NB4 (cell line): Measurements from ENCODE around the gene CAMTA1.

ENCODE experiments used
- DNase-seq: peaks from one replicate; pipeline ENCODE4 v3.0.0; 2010; ENCODE audit warnings: low read depth
- H3K4me3 ChIP-seq: one replicate; pipeline ENCODE4 v1.5.1; 2011; ENCODE audit warnings: mild to moderate bottlenecking, low read depth, low read length, moderate library complexity
- MYC ChIP-seq: IDR thresholded peaks from 2 replicates; pipeline ENCODE4 v1.6.1; 2011; ENCODE audit warnings: low read depth, low read length
- POLR2A ChIP-seq: IDR thresholded peaks from 2 replicates; pipeline ENCODE4 v1.6.1; 2011; ENCODE audit warnings: mild to moderate bottlenecking; ENCODE audit not compliant: insufficient read length; ENCODE audit errors: extremely low read depth
- TF ChIP-seq, protein P1 (sequence below): IDR thresholded peaks from 2 replicates; pipeline ENCODE4 v1.6.1; 2011; ENCODE audit warnings: low read depth, low read length
- TF ChIP-seq, protein P2 (sequence below): IDR thresholded peaks from one replicate; pipeline ENCODE4 v1.5.1; 2012; ENCODE audit warnings: low read depth, low read length

Gene CAMTA1

DNA sequence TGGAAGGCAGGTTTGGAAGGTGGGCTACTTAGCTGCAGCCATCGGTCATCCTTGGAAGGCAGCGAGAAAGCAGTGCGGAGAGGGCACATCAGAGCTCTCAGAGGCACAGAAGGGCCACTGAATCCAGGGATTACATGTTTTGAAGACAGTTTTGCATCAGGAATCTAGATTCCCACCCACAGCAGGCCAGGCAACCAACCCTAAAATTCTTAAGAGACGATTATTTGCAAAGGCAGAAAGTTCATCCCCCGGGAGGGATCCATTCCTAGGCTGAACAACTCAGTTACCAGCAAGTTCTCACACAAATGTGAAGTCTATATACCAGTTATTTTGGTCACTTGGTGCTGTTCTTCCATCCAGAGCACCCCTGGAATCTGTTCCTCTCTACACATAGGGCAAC lies 528.6 kb downstream of the CAMTA1 start:
- no peak overlapping the region for H3K4me3 ChIP-seq
- TF ChIP-seq, protein P1, sequence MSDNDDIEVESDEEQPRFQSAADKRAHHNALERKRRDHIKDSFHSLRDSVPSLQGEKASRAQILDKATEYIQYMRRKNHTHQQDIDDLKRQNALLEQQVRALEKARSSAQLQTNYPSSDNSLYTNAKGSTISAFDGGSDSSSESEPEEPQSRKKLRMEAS: no peak
- TF ChIP-seq, protein P2, sequence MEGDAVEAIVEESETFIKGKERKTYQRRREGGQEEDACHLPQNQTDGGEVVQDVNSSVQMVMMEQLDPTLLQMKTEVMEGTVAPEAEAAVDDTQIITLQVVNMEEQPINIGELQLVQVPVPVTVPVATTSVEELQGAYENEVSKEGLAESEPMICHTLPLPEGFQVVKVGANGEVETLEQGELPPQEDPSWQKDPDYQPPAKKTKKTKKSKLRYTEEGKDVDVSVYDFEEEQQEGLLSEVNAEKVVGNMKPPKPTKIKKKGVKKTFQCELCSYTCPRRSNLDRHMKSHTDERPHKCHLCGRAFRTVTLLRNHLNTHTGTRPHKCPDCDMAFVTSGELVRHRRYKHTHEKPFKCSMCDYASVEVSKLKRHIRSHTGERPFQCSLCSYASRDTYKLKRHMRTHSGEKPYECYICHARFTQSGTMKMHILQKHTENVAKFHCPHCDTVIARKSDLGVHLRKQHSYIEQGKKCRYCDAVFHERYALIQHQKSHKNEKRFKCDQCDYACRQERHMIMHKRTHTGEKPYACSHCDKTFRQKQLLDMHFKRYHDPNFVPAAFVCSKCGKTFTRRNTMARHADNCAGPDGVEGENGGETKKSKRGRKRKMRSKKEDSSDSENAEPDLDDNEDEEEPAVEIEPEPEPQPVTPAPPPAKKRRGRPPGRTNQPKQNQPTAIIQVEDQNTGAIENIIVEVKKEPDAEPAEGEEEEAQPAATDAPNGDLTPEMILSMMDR: no peak
- TF ChIP-seq MYC (no peak), POLR2A (no peak)
- DNase-seq: no peak

DNA sequence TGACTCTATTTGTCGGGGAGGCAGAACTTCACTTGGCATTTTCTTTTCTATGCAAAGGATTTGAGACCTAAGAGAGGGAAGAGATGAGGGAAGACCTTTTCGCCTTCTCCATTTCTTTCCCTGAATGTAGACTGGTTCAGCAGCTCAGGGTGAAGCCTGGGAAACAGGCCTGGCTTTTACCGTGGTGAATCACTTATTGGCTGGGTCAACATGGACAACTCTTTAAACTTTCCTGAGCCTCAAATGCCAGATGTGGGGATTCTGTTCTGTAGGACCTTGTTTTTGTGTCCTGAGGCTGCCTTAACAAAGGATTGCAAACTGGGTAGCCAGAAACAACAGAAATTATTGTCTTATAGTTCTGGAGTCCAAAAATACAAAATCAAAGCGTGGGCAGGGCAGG lies 530.1 kb downstream of the CAMTA1 start:
- no peak for DNase-seq
- TF ChIP-seq POLR2A: no peak
- TF ChIP-seq, protein P2: no peak
- no peak for TF ChIP-seq MYC
- TF ChIP-seq, protein P1: no peak
- H3K4me3 ChIP-seq: no peak overlapping the region

DNA sequence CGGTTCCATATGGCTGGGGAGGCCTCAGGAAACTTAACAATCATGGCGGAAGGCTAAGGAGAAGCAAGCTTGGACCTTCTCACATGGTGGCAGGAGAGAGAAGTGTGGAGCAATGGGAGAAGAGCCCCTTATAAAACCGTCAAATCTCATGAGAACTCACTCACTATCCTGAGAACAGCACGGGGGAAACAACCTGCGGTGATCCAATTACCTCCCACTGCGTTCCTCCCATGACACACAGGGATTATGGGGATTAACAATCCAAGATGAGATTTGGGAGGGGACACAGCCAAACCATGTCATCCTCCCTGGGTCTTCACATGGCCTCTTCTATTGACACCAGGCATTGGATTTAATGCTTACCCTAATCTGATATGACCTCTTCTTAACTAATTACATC lies 530.7 kb downstream of the CAMTA1 start:
- DNase-seq: no peak
- no peak overlapping the region for H3K4me3 ChIP-seq
- TF ChIP-seq, protein P2: no peak
- TF ChIP-seq, protein P1: no peak
- no peak for TF ChIP-seq POLR2A

DNA sequence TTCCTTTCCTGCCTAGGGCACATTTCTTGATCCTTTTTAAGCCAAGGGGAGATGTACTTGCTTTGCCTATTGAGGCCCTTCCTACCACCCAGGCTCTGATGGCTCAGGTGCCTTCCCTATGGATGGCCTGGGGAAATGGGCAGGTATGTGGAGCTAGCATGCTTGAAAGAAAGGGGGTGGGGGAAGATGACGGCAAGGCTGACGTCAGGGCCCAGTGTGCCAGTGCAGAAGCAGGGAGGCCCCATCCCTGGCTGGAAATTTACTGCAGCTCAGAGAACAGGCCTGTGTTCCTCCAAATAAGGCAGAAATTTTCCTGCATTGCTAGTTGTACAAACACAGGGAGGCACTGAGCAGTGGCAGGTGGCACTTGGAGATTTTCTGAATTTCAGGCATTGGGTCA lies 532.6 kb downstream of the CAMTA1 start:
- no peak overlapping the region for H3K4me3 ChIP-seq
- TF ChIP-seq, protein P2: no peak
- TF ChIP-seq MYC (no peak), POLR2A (no peak)
- TF ChIP-seq, protein P1: no peak
- no peak for DNase-seq

DNA sequence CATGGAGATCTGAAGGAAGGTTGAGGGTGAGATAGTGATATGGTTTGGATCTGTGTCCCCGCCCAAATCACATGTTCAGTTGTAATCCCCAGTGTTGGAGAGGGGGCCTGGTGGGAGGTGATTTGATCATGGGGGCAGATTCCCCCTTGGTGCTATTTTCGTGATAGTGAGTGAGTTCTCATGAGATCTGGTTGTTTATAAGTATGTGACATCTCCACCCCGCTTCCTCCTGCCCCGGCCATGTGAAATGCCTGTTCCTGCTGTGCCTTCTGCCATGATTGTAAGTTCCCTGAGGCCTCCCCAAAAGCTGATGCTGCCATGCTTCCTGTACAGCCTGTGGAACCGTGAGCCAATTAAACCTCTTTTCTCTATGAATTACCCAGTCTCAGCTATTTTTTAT lies 533.9 kb downstream of the CAMTA1 start:
- no peak for DNase-seq
- no peak for TF ChIP-seq POLR2A
- TF ChIP-seq, protein P2: no peak
- TF ChIP-seq, protein P1: no peak
- TF ChIP-seq MYC: no peak
- no peak overlapping the region for H3K4me3 ChIP-seq

DNA sequence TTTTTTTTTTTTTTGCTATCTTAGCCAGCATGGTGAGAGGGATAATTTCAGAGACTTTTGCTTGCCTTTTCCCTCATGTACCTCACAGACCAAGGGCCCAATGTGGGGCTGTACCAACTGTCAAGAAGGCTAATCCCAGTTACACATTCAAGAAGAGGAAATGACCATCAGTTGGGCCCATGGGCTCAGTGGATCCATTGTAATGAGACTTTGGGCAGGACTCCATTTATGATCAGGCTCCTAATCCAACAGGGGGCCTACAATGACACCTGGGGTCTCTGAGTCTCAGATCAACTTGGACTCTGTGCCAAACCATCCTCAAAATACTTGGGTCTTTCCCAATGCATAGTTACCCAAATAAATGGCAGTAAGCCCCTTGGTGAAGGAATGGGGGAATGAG lies 535.4 kb downstream of the CAMTA1 start:
- no peak for DNase-seq
- H3K4me3 ChIP-seq: no peak overlapping the region
- TF ChIP-seq, protein P1: no peak
- TF ChIP-seq MYC: no peak
- TF ChIP-seq POLR2A: no peak
- TF ChIP-seq, protein P2: no peak
